DOHH2 (cell line): ENCODE measurements around the gene FA2H.

Source experiments
- EZH2phosphoT487 ChIP-seq: fragments of 200-600 bp; sonication (generic); IDR thresholded peaks from 2 replicates; pipeline ENCODE4 v1.6.1; 2017; ENCODE audit warnings: borderline replicate concordance, mild to moderate bottlenecking, antibody characterized with exemption, low read length, moderate library complexity, mixed read lengths
- TF ChIP-seq, protein P1 (sequence below): fragments of 200-600 bp; sonication (generic); IDR thresholded peaks from one replicate; pipeline ENCODE4 v1.5.1; 2014; ENCODE audit warnings: antibody characterized with exemption, mild to moderate bottlenecking, low read depth, low read length; ENCODE audit not compliant: poor library complexity, severe bottlenecking

DNA sequence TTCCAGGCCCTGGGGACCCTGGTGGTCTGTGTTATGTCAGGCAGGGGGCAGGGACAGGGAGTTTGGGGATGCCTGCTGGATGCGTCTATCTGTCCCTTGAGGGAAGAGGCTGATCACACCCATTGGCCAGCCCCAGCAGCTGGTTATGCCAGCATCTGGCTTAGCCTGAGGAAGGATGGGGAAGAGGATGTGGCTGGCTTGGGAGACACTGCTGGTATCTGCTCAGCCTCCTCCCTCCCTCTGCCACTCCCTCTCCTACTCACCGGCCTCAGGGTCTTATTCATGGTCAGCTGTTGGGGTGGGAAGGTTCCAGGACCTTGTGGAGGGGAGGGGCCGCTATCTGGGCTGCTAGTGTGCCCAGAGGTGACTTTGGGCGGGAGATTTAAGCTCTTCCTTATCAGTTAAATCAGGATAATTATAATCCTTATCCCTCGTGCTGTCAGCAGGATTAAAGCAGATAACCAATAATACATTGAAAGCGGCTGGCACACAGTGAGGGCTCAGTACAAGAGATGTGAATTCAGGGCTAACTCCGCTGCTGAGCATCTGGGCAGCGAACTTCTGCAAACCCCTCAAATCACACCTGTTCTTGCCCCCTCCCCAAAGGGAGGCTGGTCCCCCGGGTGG is 38.0 kb downstream of the FA2H start:
- TF ChIP-seq, protein P1, sequence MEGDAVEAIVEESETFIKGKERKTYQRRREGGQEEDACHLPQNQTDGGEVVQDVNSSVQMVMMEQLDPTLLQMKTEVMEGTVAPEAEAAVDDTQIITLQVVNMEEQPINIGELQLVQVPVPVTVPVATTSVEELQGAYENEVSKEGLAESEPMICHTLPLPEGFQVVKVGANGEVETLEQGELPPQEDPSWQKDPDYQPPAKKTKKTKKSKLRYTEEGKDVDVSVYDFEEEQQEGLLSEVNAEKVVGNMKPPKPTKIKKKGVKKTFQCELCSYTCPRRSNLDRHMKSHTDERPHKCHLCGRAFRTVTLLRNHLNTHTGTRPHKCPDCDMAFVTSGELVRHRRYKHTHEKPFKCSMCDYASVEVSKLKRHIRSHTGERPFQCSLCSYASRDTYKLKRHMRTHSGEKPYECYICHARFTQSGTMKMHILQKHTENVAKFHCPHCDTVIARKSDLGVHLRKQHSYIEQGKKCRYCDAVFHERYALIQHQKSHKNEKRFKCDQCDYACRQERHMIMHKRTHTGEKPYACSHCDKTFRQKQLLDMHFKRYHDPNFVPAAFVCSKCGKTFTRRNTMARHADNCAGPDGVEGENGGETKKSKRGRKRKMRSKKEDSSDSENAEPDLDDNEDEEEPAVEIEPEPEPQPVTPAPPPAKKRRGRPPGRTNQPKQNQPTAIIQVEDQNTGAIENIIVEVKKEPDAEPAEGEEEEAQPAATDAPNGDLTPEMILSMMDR: no peak
- TF ChIP-seq EZH2phosphoT487: no peak
